ENCODE data around the gene CYLC1.

CYLC1 gene, protein sequence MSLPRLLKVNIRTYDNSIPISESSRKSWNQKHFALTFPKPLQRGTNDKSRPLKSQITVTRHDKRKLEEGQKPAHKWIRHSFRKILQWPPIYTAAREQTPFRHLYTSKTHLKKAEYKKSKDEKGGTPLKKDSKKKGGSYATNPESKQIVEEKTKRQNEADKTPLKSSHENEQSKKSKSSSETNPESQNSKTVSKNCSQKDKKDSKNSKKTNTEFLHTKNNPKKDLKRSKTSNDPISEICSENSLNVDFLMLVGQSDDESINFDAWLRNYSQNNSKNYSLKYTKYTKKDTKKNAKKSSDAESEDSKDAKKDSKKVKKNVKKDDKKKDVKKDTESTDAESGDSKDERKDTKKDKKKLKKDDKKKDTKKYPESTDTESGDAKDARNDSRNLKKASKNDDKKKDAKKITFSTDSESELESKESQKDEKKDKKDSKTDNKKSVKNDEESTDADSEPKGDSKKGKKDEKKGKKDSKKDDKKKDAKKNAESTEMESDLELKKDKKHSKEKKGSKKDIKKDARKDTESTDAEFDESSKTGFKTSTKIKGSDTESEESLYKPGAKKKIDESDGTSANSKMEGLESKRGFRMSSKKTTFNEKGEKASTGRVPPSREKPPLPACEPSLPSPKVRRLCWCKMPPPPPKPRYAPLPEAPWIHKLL

DNA sequence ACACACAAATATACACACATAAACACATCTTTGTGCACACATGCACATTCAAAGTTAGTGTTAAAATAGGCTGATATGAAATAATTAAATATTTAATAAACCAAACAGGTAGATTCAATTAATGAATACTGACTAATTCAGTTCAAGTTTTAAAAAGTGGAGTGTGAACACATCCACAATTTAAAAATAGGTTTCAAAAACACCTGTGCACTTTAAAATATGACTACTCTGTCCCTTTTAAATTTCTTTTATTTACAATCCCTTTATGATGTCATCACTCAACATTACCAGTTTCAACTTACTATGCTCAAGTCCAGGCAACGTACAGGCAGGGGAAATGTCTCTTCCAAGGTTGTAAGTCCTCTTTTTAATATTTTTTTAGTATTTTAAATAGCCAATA is at the start of gene CYLC1:
CYLC1 (plus strand) TSS at position 301 of the 400 bp plus-strand sequence; CDS start at position 338, 37 bp downstream.
- no peak for DNase-seq (ENCODE audit: extremely low read depth in 1 of 2, low read depth in 1 of 2)

DNA sequence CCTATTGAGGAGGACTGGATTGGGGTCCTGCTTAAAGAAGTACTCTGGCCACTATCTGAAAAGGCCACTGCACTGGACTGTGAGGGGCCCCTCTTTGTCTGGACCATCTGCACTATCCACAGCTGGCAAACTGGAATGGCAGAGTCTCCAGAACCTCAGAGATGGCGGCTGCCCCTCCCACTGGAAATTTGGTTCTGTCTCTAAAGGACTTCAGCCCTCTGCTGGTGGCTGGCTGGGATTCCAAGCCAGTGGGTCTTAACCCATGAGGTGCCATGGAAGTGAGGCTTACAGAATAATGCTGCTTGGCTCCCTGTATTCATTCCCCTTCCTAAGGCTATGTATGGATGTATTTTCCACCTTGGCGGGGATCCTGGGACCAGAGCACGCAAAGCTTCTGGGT is 41.6 kb upstream of the CYLC1 start:
- DNase-seq (ENCODE audit: extremely low read depth in 1 of 2, low read depth in 1 of 2) = no peak

DNA sequence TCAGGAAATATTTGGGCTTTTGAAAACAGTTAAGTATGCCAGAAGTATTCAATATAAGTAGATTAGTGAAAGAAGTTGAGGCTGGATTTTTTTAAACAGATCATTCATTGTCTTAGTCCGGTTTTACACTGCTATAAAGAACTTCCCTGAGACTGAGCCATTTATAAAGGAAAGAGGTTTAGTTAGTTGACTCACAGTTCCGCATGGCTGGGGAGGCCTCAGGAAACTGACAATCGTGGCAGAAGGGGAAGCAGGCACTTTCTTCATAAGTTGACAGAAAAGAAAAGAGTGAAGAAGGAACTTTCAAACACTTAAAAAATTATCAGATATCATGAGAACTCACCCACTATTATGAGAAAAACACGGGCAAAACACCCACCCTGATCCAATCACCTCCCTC is 31.1 kb upstream of the CYLC1 start:
- DNase-seq (ENCODE audit: extremely low read depth in 1 of 2, low read depth in 1 of 2) = no peak

DNA sequence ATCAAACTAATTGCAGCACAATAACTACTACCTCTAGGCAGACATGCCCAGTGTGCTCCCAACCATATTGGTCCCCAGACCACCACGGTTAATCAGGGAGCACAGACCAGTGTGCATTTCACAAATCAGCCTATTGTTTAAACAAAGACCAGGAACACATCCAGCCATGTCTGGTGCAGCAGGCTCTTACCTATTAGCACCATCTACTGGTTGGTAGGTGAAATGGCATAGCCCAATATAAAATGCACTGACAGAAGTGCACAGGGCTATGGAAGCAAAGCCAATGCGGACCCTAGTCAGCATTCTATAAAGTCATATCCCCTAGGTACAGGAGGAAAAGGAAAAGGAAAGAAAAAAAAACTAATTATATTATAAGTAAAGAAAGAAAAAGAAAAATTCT is 15.5 kb upstream of the CYLC1 start:
- DNase-seq (ENCODE audit: extremely low read depth in 1 of 2, low read depth in 1 of 2) = no peak

DNA sequence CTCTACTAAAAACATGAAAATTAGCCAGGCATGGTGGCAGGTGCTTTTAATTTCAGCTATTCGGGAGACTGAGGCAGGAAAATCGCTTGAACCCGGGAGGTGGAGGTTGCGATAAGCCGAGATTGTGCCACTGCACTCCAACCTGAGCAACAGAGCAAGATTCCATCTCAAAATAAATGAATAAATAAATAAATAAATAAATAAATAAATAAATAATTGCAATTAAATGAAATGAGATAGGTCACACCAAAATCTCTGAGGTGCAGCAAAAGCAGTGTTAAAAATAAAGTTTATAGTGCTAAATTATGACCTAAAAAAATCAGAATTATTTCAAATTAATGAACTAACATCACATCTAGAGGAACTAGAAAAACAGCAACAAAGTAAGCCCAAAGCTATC is 13.6 kb upstream of the CYLC1 start:
- DNase-seq (ENCODE audit: extremely low read depth in 1 of 2, low read depth in 1 of 2) = no peak

DNA sequence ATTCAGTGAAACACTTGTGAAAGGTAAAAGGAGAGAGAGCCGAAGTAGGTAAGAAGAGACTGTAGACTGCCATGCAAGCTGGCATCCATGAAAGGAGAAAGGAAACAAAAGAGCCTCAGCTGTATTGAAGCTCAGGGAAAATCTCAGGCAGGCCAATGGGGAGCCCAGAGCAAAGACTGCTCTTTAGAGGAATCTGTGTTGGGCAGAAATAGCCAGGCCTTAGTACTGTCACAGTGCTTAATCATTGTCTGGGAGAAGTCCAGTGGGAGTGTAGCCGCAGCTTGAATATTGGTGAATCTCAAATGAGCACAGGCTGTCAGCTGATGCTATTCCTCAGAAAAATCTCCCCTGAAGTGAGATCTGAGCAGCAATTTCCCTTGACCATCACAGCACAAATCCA is 27.6 kb downstream of the CYLC1 start:
- no peak for DNase-seq (ENCODE audit: extremely low read depth in 1 of 2, low read depth in 1 of 2)

DNA sequence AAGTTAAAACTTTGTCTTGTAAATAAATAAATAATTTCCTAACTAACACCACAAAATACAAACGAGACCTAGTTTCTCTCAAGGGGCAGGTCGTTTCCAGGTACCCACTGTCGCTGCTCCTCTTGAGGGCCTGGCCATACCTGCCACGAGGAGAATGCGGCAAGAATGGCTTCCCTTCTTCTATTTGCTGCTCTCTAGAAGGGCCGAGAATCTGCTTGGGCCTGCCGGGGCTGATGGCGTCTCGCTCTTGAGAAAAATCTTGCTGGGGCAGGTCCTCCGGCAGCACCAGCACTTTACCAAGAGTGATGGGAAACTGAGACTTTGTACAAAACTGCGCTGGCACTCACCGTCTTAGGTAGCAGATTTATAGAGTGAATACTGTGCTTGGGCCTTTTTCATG is 31.5 kb downstream of the CYLC1 start:
- DNase-seq (ENCODE audit: extremely low read depth in 1 of 2, low read depth in 1 of 2) = no peak

DNA sequence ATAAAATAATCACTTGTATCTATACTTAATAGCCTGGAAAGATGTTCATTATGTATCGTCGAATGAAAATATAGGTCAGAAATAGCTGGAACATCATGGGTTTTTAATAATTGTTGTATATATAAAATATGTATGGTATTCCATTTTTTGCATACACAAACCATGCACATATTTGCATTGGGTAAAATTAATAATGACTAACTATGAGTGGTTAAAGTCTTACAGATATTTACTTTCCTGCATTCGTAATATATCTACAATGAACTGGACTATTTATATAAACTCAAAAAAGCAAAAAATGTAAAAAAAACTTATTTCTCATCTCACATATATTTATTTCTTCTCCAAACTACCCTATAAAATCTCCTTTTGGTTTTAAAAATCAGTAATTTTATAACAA is 46.0 kb downstream of the CYLC1 start:
- DNase-seq (ENCODE audit: extremely low read depth in 1 of 2, low read depth in 1 of 2) = no peak

DNA sequence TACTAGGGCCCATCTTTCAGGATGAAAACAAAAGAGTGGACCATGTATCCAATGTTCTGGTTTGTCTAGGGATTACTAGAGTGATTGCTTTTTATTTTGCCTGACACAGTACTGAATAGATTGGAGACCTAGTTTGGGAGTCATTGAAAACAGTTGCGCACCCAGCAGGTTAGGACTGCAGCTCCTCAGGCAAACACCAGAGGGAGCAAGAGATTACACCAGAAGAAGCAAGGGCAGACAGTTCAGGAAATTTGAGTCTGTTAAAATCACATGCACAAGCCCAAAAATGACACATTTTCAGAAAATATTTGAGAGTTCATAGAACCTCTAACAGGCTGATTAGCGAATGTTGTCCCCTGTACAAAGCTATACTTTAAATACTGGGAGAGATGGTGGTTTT is 55.6 kb downstream of the CYLC1 start:
- no peak for DNase-seq (ENCODE audit: extremely low read depth in 1 of 2, low read depth in 1 of 2)

DNA sequence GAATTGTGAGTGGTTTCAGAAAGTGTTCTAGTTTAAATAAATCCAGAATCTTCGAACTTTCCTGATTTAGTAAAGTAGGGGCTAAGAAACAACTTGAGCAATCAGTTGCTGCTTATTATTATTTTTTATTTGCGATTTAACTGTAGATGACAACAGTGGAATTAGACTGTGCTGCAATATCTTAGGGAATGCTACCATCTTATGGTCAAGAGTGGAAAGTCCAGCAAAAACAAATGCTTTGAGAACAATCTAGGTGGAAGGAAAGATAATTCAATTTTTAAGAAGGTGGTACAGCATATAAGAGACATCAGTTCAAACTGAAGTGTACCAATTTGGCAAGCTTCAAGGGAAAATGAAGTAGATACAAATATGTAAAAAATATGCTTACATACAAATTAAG is 73.3 kb downstream of the CYLC1 start:
- no peak for DNase-seq (ENCODE audit: extremely low read depth in 1 of 2, low read depth in 1 of 2)
